ENCODE data around the gene MAT2B.
A peak's percentile ranks its signal among the peaks of the same experiment; 100 is the strongest.
"Not testable (repeated sequence)": the region's sequence is repeated elsewhere in the genome, so short reads cannot be mapped to it uniquely, and the experiment has no call there.

Gene MAT2B

DNA sequence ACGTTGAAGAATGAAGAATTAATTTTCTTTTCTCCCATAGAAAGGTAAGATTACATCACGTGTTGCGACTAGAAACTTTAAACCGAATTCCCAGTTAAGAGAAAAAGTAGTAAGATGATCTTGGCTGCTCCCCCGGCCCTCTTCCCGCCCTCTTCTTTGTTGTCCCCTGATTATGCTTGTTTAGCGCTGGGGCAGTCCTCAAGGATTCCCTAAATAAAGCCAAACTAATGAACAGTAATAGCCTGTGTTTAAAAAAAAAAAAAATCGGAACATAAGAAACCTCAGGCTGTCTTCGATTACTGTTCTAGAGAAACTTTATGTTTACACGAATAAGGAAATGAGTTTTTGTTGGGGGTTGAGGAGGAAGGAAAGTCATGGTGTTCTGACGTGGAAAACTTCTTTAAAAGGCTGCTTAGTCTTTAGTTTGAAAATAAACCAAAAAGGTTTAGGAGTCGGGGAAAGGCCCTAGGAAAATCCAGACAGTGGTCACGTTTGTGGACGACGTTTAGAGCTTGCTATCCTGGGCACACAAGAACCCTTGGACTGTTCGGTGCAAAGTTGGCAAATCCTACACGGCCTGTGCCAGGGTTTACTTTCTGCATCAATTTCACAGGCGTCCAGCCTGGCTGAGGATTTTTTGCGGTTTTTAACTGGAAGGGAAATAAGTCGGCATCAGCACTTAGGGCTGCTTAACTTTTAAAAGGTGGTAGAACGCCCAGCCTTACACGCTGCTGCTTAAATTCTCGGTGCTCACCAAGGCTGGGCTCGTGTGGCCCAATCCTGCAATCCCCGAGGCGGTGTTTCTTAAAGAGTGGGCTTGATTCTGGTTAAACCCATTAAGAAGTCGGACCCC, 1.1 kb upstream of the MAT2B start:
- DNase-seq, result peak; percentile 70

DNA sequence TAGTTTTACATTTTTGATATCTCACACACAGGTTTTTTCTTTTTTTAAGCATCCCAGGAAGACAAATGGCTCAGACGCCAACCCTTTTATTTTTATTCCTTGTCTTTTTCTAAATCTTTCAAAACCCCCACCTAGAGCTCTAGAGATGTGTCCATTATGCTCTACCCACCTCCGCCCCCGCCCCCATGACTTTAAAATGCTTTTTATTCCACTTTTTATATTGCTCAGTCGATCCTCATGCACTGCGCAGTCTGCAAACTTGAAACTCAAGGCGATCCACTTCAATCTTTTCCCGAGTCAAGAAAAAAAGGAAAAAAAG, 411 bp upstream of the MAT2B start:
- no peak for DNase-seq

- DNase-seq, result no peak
These were observed 657 bp downstream of the MAT2B start for GRCh38 chr5:163506095-163506457.

- DNase-seq, result no peak
These were observed 1.3 kb downstream of the MAT2B start for GRCh38 chr5:163506726-163507125.

- no peak for DNase-seq
These were observed 3.3 kb downstream of the MAT2B start for GRCh38 chr5:163508753-163509152.

DNA sequence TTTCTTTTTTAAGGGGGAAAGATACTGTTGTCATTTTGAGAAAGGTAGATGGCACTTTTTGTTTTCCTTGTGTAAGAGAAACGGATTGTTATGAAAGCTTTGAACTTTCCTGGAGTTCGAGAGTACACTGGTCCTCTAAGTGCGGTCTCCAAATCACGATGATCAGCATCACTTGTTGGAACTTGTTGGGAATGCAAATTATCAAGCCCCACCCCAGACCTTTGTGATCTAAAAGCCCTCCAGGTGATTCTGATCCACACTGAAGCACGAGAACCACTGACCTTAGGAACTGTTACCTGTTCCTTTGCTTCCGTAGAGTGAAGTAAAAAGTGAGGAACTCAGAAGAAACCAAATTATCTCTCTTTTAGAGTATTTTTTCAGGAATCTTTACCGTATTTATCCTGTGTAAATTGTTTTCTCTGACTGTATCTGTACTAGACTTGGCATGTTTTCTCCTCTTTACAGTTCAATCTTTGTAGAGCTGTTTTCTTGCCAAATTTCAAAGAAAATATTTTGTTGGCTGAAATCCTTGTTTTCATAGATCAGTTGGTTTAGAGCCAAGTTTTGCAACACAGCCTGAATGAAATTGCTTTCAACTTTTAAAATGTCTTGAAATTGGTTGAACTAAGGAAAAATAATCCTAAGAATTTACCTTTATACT, 4.0 kb downstream of the MAT2B start:
- peak; percentile 68 for DNase-seq

DNA sequence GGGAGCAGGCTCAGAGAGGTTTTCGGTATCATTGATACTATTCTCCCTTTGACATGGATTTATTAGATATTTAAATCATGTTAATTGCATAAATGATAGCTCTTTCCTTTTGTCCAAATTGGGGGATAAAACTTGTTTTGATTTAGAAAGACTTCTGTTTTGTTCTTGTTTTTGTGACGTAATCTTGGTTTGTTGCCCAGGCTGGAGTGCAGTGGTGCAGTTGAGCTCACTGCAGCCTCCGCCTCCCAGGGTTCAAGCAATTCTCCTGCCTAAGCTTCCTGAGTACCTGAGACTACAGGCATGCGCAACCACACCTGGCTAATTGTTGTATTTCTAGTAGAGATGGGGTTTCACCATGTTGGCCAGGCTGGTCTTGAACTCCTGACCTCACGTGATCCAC, 7.1 kb downstream of the MAT2B start:
- no peak for DNase-seq

- DNase-seq, result no peak
These were observed 19.7 kb downstream of the MAT2B start for GRCh38 chr5:163525096-163525495.

- DNase-seq, result no peak
These were observed 24.3 kb downstream of the MAT2B start for GRCh38 chr5:163529698-163530097.

- no peak for DNase-seq
These were observed 25.9 kb downstream of the MAT2B start for GRCh38 chr5:163531272-163531671.

GRCh38 chr5:163532171-163533084, 27.0 kb downstream of the MAT2B start:
- DNase-seq, result no peak

GRCh38 chr5:163533223-163533622, 27.8 kb downstream of the MAT2B start:
- no peak for DNase-seq

DNA sequence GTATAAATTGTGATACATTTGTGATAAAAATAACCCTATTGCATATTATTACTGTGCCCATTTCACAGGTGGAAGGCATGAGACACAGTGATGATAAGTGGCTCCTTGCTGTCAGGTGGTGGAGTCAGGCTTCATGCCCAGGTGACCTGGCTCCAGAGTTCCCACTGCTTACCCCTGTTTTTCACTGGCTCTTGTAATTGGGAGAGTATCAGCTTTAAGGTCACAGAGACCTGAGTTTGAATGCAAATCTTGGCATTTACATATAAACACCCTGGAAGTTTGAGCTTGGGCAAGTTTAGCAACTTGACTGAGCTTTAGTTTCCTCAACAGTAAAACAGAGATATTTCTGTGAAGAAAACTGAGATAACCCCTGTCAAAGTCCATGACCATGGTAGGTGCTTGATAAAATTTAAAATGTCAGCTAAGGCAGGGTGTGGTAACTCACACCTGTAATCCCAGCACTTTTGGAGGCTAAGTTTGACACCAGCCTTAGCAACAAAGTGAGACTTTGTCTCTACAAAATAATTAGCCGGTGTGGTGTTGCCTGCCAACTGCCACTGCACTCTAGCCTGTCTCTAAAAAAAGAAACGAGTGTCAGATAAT, 29.2 kb downstream of the MAT2B start:
- no peak for DNase-seq

- DNase-seq, result no peak
These were observed 29.9 kb downstream of the MAT2B start for GRCh38 chr5:163535290-163535689.

DNA sequence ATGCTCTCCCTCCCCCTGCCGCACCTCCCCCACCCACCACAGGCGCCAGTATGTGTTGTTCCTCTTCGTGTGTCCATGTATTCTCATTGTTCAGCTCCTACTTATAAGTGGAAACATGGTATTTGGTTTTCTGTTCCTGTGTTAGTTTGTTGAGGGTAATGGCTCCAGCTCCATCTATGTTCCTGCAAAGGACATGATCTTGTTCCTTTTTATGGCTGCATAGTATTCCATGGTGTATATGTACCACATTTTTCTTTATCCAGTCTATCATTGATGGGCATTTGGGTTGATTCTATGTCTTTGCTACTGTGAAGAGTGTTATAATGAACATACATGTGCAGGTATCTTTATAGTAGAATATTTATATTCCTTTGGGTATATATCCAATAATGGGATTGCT, 31.0 kb downstream of the MAT2B start:
- DNase-seq, result not testable (repeated sequence)

DNA sequence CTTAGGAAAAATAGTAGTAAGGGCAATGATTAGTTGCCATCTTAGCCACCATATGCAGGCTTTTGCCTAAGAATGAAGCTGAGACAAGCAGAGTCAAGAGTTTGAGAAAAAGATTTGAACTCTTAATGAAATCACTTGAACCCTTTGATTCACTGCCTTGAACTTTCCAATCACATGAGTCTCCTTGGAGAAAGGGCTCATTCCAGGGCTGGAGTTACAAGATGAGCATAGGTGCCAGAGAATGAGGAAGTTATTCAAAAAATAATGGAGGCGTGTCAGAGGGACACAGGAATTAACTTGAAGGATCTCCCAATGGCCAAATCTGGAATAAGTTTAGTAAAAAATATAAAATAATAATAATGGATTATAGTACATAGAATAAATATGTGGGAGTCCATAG, 35.3 kb downstream of the MAT2B start:
- DNase-seq, result no peak

GRCh38 chr5:163542771-163543170, 37.4 kb downstream of the MAT2B start:
- no peak for DNase-seq

DNA sequence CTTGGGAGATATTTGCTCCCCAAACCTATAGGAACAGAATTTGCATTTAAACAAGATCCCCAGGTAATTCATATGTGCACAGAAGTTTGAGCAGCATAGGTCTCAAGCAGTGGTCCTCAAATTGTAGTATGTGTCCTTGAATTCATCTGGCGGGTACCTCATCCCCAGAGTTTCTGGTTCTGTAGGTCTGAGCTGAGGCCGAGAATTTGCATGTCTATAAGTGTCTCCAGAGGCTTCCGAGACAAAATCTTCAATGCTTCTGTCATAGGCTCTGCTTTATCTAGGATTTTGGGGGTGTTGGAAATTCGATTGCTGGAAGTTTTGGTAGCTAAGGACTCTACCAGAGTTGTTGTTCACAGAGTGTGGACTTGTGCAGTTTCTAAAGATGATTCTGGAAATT, 38.6 kb downstream of the MAT2B start:
- no peak for DNase-seq

- DNase-seq, result no peak
These were observed 39.4 kb downstream of the MAT2B start for GRCh38 chr5:163544836-163545235.

DNA sequence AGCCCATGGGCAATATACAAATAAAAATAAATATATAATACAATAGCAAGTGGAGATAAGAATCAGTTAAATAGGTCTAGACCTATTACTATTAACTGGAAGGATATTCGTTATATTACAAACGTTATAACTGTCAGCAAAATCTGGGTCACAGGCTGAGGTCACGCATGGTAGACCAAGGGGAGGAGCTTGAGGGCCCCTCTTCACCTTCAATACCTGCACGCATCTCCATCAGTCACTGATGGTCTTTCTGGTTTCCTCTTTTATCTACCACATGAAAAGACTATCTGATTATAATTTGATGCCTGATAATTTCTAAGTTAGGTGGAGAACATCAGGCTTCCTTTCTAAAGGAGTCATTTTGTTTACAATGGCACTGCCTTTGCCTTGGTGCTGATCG, 43.2 kb downstream of the MAT2B start:
- DNase-seq, result no peak

GRCh38 chr5:163551156-163551555, 45.7 kb downstream of the MAT2B start:
- DNase-seq, result no peak

DNA sequence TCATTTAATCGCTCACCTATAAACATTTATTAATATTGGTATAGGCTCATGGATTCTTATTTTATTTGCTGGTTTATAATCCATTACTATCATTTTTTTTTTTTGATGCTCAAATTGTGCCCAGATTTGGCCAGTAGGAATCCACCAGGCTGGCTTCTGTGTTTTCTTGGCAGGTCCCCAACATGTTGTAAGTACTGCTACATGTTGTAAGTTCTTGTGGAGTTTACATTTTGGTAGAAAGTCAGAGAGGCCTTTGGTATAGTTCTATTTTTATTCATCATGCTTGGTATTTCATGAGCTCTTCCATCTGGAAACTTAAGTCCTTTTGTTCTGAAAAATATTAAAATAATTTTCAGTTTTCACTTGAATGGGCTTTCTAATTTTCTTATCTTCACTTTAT, 47.1 kb downstream of the MAT2B start:
- DNase-seq, result no peak

GRCh38 chr5:163561339-163561738, 55.9 kb downstream of the MAT2B start:
- no peak for DNase-seq

Data from islet precursor cell (in vitro differentiated cells).